ENCODE results near the gene CALR3.

GRCh38 chr19:16452325-16452724 lies 43.6 kb downstream of the CALR3 start:
- no peak for TF ChIP-seq CTCF (IDR thresholded peaks at IDR 0.05)
- TF ChIP-seq ZFX (IDR thresholded peaks at IDR 0.05; ENCODE audit: borderline replicate concordance), result no peak

All from 22Rv1 (cell line).